ENCODE results near the gene RTEL1.
A peak's percentile ranks its signal among the peaks of the same experiment; 100 is the strongest.

DNA sequence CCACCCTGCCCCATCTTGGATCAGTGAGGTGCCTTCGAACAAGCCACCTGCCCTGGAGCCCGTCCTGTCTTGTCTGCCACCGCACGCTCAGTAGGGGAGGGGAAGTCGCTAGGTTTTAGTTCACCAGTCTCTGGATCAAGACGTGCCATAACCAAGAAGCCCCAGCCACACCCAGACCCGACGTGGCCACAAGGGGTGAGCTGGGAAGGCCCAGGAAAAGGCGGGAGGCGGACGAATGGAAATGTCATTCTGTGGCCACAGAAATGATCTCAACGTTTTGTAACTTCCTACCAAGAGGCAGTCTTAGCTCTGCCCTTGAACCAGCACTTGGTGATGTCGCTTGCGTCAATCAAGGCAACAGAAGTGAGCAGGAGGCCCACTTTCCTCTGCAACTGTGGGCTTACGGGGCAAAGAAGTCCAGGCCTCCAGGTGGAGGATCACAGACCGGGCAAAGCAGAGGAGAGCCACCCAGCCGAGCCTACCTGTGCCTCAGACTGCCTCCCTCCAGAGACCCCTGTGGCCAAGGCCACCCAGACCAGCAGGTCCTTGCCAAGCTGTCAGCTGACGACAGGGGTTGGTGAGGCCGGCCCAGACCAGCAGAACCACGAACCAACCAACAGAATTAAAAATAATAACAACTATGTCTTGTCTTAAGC is 45.7 kb upstream of the RTEL1 start:
- TF ChIP-seq, protein P1, sequence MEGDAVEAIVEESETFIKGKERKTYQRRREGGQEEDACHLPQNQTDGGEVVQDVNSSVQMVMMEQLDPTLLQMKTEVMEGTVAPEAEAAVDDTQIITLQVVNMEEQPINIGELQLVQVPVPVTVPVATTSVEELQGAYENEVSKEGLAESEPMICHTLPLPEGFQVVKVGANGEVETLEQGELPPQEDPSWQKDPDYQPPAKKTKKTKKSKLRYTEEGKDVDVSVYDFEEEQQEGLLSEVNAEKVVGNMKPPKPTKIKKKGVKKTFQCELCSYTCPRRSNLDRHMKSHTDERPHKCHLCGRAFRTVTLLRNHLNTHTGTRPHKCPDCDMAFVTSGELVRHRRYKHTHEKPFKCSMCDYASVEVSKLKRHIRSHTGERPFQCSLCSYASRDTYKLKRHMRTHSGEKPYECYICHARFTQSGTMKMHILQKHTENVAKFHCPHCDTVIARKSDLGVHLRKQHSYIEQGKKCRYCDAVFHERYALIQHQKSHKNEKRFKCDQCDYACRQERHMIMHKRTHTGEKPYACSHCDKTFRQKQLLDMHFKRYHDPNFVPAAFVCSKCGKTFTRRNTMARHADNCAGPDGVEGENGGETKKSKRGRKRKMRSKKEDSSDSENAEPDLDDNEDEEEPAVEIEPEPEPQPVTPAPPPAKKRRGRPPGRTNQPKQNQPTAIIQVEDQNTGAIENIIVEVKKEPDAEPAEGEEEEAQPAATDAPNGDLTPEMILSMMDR (IDR thresholded peaks at IDR 0.05; ENCODE audit: low read depth, low read length) = no peak
- TF ChIP-seq POLR2A (IDR thresholded peaks at IDR 0.05; ENCODE audit: extremely low read depth, insufficient read length) (no peak), MYC (IDR thresholded peaks at IDR 0.05; ENCODE audit: low read depth, low read length) (0 out of 2 replicates have a peak, but pooled peaks have one; percentile 17)
- TF ChIP-seq, protein P2, sequence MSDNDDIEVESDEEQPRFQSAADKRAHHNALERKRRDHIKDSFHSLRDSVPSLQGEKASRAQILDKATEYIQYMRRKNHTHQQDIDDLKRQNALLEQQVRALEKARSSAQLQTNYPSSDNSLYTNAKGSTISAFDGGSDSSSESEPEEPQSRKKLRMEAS (IDR thresholded peaks at IDR 0.05; ENCODE audit: low read depth, low read length) = no peak; the same call in 1 of the 2 replicates

Measured in NB4 (cell line).